IMR-90 (cell line): ENCODE results near the gene GJB4. TPM values are rescaled to one million over a fixed set of nuclear protein-coding genes. Genes with fewer than 3 reads are reported as not detected.

Experiments used
- ATAC-seq: fragments of 200-7000 bp; cut with Tn5 transposase; 2 replicates; pipeline ENCODE4 v1.9.1; 2020; ENCODE audit warnings: low read depth, mild to moderate bottlenecking, moderate library complexity
- BruUV-seq: library from RNA; stranded (reverse); fragments of 400-500 nt; replicated peaks from 2 replicates; lab custom pipeline; 2021; lab: Mats Ljungman, UMichigan
- CTCF ChIA-PET: fragments of 300-600 bp; formaldehyde crosslinking; extraction: SDS; loops from one replicate; lab custom pipeline; 2021; ENCODE audit warnings: antibody characterized with exemption; lab: Yijun Ruan, JAX
- POLR2A ChIA-PET: fragments of 300-600 bp; sonication (Branson Sonifier 250); formaldehyde crosslinking; loops from one replicate; lab custom pipeline; 2022; ENCODE audit warnings: antibody characterized with exemption; ENCODE audit not compliant: unreplicated experiment; lab: Charles Lee
- DNase-seq: peaks from one replicate; pipeline ENCODE4 v3.0.0; 2013
- H2AFZ ChIP-seq: replicated peaks from 2 replicates; pipeline ENCODE3; 2013; ENCODE audit warnings: low read length, mild to moderate bottlenecking; ENCODE audit not compliant: poor library complexity
- H2AK5ac ChIP-seq: 2 replicates; pipeline ENCODE4 v1.6.1; 2013; ENCODE audit warnings: low read depth, low read length, inconsistent platforms
- H2AK9ac ChIP-seq: replicated peaks from 2 replicates; pipeline ENCODE3; 2013; ENCODE audit warnings: mild to moderate bottlenecking, low read depth, low read length, moderate library complexity; ENCODE audit not compliant: poor library complexity
- H2BK120ac ChIP-seq: 2 replicates; pipeline ENCODE4 v1.6.1; 2013; ENCODE audit warnings: low read depth, low read length, inconsistent platforms
- H2BK15ac ChIP-seq: 3 replicates; pipeline ENCODE4 v1.6.1; 2013; ENCODE audit warnings: low read depth, low read length, inconsistent platforms
- H2BK20ac ChIP-seq: 2 replicates; pipeline ENCODE4 v1.6.1; 2013; ENCODE audit warnings: low read depth, mild to moderate bottlenecking, inconsistent platforms, low read length, moderate library complexity
- H2BK5ac ChIP-seq: 2 replicates; pipeline ENCODE4 v1.6.1; 2013; ENCODE audit warnings: mild to moderate bottlenecking, low read depth, low read length, inconsistent platforms; ENCODE audit not compliant: poor library complexity, severe bottlenecking
- H3K14ac ChIP-seq: replicated peaks from 2 replicates; pipeline ENCODE4 v1.6.1; 2013; ENCODE audit warnings: low read depth, low read length, inconsistent platforms
- H3K18ac ChIP-seq: 2 replicates; pipeline ENCODE4 v1.6.1; 2013; ENCODE audit warnings: low read depth, low read length, control low read depth
- H3K23ac ChIP-seq: 2 replicates; pipeline ENCODE4 v1.6.1; 2013; ENCODE audit warnings: low read depth, low read length, inconsistent platforms
- H3K27ac ChIP-seq: 2 replicates; pipeline ENCODE4 v1.5.1; 2013; ENCODE audit warnings: mild to moderate bottlenecking, control low read depth, low read length; ENCODE audit not compliant: insufficient read depth
- H3K27me3 ChIP-seq: 2 replicates; pipeline ENCODE4 v1.6.1; 2013; ENCODE audit warnings: low read length; ENCODE audit not compliant: control insufficient read depth, insufficient read depth
- H3K36me3 ChIP-seq: 2 replicates; pipeline ENCODE4 v1.6.1; 2013; ENCODE audit warnings: low read length, mixed read lengths; ENCODE audit not compliant: control insufficient read depth, insufficient read depth
- H3K4ac ChIP-seq: 2 replicates; pipeline ENCODE4 v1.6.1; 2013; ENCODE audit warnings: low read depth, low read length, inconsistent platforms
- H3K4me1 ChIP-seq: 2 replicates; pipeline ENCODE4 v1.6.1; 2013; ENCODE audit warnings: low read length, mixed read lengths; ENCODE audit not compliant: control insufficient read depth, insufficient read depth
- H3K4me2 ChIP-seq: 2 replicates; pipeline ENCODE4 v1.6.1; 2013; ENCODE audit warnings: low read depth, mild to moderate bottlenecking, control low read depth, low read length, moderate library complexity
- H3K4me3 ChIP-seq: 2 replicates; pipeline ENCODE4 v1.5.1; 2013; ENCODE audit warnings: low read depth, mild to moderate bottlenecking, control low read depth, low read length, moderate library complexity; ENCODE audit not compliant: insufficient read depth
- H3K56ac ChIP-seq: 2 replicates; pipeline ENCODE4 v1.6.1; 2013; ENCODE audit warnings: low read length, inconsistent platforms; ENCODE audit not compliant: insufficient read depth; ENCODE audit errors: extremely low read depth
- H3K79me1 ChIP-seq, 2 experiments: 2 replicates each; pipeline ENCODE4 v1.6.1; 2013; ENCODE audit warnings: low read length in 2 of 2, inconsistent platforms in 1 of 2, low read depth in 1 of 2
- H3K9ac ChIP-seq: 2 replicates; pipeline ENCODE4 v1.6.1; 2013; ENCODE audit warnings: low read depth, low read length, control low read depth
- H3K9me1 ChIP-seq: 2 replicates; pipeline ENCODE4 v1.6.1; 2013; ENCODE audit warnings: low read length, inconsistent platforms; ENCODE audit not compliant: insufficient read depth
- H3K9me3 ChIP-seq: 2 replicates; pipeline ENCODE4 v1.6.1; 2013; ENCODE audit warnings: low read length; ENCODE audit not compliant: control insufficient read depth, insufficient read depth
- H4K20me1 ChIP-seq: 2 replicates; pipeline ENCODE4 v1.6.1; 2013; ENCODE audit warnings: low read length, inconsistent platforms; ENCODE audit not compliant: insufficient read depth
- H4K5ac ChIP-seq: 2 replicates; pipeline ENCODE4 v1.6.1; 2013; ENCODE audit warnings: mild to moderate bottlenecking, low read depth, low read length, control low read depth
- H4K8ac ChIP-seq, 2 experiments: 2 replicates each; pipeline ENCODE4 v1.6.1; 2013; ENCODE audit warnings: low read depth in 2 of 2, low read length in 2 of 2, control low read depth in 1 of 2, inconsistent platforms in 1 of 2
- H4K91ac ChIP-seq: 2 replicates; pipeline ENCODE4 v1.6.1; 2013; ENCODE audit warnings: low read depth, low read length, inconsistent platforms; ENCODE audit not compliant: insufficient read depth
- MAFK ChIP-seq: IDR thresholded peaks from 2 replicates; pipeline ENCODE4 v1.6.1; 2012; ENCODE audit warnings: low read depth, low read length, improper control_type of control experiment
- WGBS, 2 experiments: methylation state at CpG; one replicate each; pipeline versions ENCODE4 v1.1.5 to v1.1.7; 2013; ENCODE audit warnings: missing lambda C conversion rate in 2 of 2; ENCODE audit not compliant: insufficient read length in 1 of 2; ENCODE audit errors: extremely low coverage in 2 of 2; 5-methylcytosine and 5-hydroxymethylcytosine counted together
- dilution Hi-C: fragments of 300-500 bp; cut with HindIII; formaldehyde crosslinking; loops from one replicate; pipeline ENCODE4 v1.14.3; 2018; ENCODE audit warnings: low sequenced_read_pairs; ENCODE audit not compliant: unreplicated experiment
- in situ Hi-C: fragments of 300-500 bp; cut with MboI; formaldehyde crosslinking; loops from 3 replicates; pipeline ENCODE4 v1.14.3; 2019; ENCODE audit warnings: low sequenced_read_pairs, inconsistent platforms, mixed read lengths
- intact Hi-C: fragments of 100-400 bp; cut with micrococcal nuclease; formaldehyde crosslinking; loops from 2 replicates; pipeline ENCODE4 v1.10.0; 2022
- polyA plus RNA-seq, 3 experiments: library from polyadenylated mRNA; depleted of rRNA; stranded (reverse); fragments of >200 nt; gene quantifications; 2 replicates each; pipeline ENCODE4 v1.2.3, GENCODE V29; 2012; ENCODE audit warnings: low replicate concordance in 1 of 3
- total RNA-seq: library from RNA; depleted of rRNA; stranded (reverse); fragments of >200 nt; gene quantifications from 2 replicates; pipeline ENCODE4 v1.2.3, GENCODE V29; 2012

Gene GJB4
- total and polyA plus RNA-seq, 2 of the 4 experiments (the other 2 are of a cell fraction), result not detected

DNA sequence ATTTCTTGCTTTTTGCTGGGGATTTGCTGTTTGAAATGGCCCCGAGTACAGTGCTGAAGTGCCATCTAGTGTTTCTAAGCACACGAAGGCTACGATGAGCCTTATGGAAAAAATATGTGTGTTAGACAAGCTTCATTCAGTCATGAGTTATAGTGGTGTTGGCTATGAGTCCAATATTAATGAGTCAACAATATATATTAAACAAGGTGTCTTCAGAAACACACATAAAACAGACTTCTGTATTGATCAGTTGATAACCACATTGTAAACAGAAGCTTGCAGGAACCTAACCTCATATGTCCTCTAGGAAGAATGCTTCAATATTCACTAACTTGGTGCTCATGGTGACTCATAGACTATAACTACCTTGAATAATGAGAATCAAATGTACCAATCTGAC, 6.4 kb upstream of the GJB4 start:
- no peak for DNase-seq
- no CpG with 5 or more reads among the region's 3 CpGs for WGBS, 2 experiments
- no peak overlapping the region for H2BK20ac ChIP-seq
- no peak overlapping the region for H2BK15ac ChIP-seq
- no peak overlapping the region for H3K56ac ChIP-seq
- no peak for ATAC-seq
- H2AK9ac ChIP-seq, result no peak overlapping the region
- no peak overlapping the region for H2AFZ ChIP-seq
- no peaks in the 10 kb centered on the region for H4K20me1 ChIP-seq
- H2BK5ac ChIP-seq, result no peak overlapping the region
- H3K27me3 ChIP-seq, result no peaks in the 10 kb centered on the region; the same call in 1 of the 2 replicates
- H3K4me3 ChIP-seq, result no peak overlapping the region
- H3K4ac ChIP-seq, result no peak overlapping the region
- H3K36me3 ChIP-seq, result no peaks in the 10 kb centered on the region
- H3K79me1 ChIP-seq, result no peaks in the 10 kb centered on the region
- no peak overlapping the region for H4K91ac ChIP-seq
- H3K9me1 ChIP-seq, result no peaks in the 10 kb centered on the region
- dilution Hi-C loops, result no loop called here
- intact Hi-C loops, result no loop called here
- H3K9me3 ChIP-seq, result no peaks in the 10 kb centered on the region
- no peak overlapping the region for H2BK120ac ChIP-seq
- CTCF ChIA-PET, result interaction anchor here (1.2 to 2.0 kb wide), 2 partner anchors 10 to 1120 kb away, joined by 4 to 7 read pairs; no protein-coding TSS in a partner anchor
- no peak for TF ChIP-seq MAFK
- H3K14ac ChIP-seq, result no peak overlapping the region
- POLR2A ChIA-PET, result no interaction called here
- BruUV-seq, result no TSS peak
- no peak overlapping the region for H3K9ac ChIP-seq
- H3K23ac ChIP-seq, result no peak overlapping the region
- no peak overlapping the region for H3K27ac ChIP-seq
- no peak overlapping the region for H2AK5ac ChIP-seq
- no peak overlapping the region for H3K4me2 ChIP-seq
- H3K4me1 ChIP-seq, result no peaks in the 10 kb centered on the region
- no peak overlapping the region for H3K18ac ChIP-seq
- no peak overlapping the region for H4K8ac ChIP-seq
- no peak overlapping the region for H4K5ac ChIP-seq
- in situ Hi-C loops, result no loop called here
